ENCODE data around the gene IFT57.

The IFT57 gene

GRCh38 chr3:108133048-108133369 lies 89.2 kb downstream of the IFT57 start:
- DNase-seq (ENCODE audit: low read depth) = no peak
- TF ChIP-seq CTCF (IDR thresholded peaks at IDR 0.05; ENCODE audit: control insufficient read depth, extremely low read depth, insufficient read depth) = no peak
- H3K4me3 ChIP-seq (ENCODE audit: low read depth, low read length) = no peak overlapping the region

GRCh38 chr3:108131475-108132134 lies 90.6 kb downstream of the IFT57 start:
- DNase-seq (ENCODE audit: low read depth) = no peak
- no peak overlapping the region for H3K4me3 ChIP-seq (ENCODE audit: low read depth, low read length)
- no peak for TF ChIP-seq CTCF (IDR thresholded peaks at IDR 0.05; ENCODE audit: control insufficient read depth, extremely low read depth, insufficient read depth)

GRCh38 chr3:108130701-108131474 lies 91.3 kb downstream of the IFT57 start:
- no peak overlapping the region for H3K4me3 ChIP-seq (ENCODE audit: low read depth, low read length)
- DNase-seq (ENCODE audit: low read depth) = no peak
- TF ChIP-seq CTCF (IDR thresholded peaks at IDR 0.05; ENCODE audit: control insufficient read depth, extremely low read depth, insufficient read depth) = no peak

GRCh38 chr3:108130236-108130635 lies 92.0 kb downstream of the IFT57 start:
- no peak for TF ChIP-seq CTCF (IDR thresholded peaks at IDR 0.05; ENCODE audit: control insufficient read depth, extremely low read depth, insufficient read depth)
- no peak for DNase-seq (ENCODE audit: low read depth)
- H3K4me3 ChIP-seq (ENCODE audit: low read depth, low read length) = no peak overlapping the region

GRCh38 chr3:108127301-108127988 lies 94.8 kb downstream of the IFT57 start:
- no peak for TF ChIP-seq CTCF (IDR thresholded peaks at IDR 0.05; ENCODE audit: control insufficient read depth, extremely low read depth, insufficient read depth)
- H3K4me3 ChIP-seq (ENCODE audit: low read depth, low read length) = no peak overlapping the region
- no peak for DNase-seq (ENCODE audit: low read depth)

- no peak overlapping the region for H3K4me3 ChIP-seq (ENCODE audit: low read depth, low read length)
- no peak for TF ChIP-seq CTCF (IDR thresholded peaks at IDR 0.05; ENCODE audit: control insufficient read depth, extremely low read depth, insufficient read depth)
- DNase-seq (ENCODE audit: low read depth) = no peak
Observed at GRCh38 chr3:108126348-108126747, 95.9 kb downstream of the IFT57 start.

Data from LNCaP clone FGC (cell line).